ENCODE measurements around the gene CD27.

The CD27 gene

DNA sequence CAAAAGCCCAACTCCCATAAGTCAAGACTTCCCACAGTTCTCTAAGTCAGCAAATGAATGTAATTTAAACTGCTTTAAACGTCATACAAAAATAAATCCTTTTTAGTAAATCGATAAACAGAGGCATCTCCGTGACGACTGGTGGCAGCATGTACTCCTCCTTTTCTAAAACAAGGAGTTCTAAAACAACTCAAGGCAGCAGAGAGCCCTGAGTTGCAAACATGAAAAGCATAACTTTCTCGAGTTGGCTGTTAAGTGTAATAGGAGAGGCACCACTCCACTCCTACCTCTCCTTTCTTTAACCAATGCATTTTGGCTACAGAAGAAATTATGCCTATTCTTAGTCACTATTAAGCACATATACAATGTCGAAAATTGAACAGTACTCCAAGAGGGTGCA lies 38.8 kb upstream of the CD27 start:
- no peak for TF ChIP-seq TOX (CRISPR knock-in tag; IDR thresholded peaks at IDR 0.05; ENCODE audit: borderline replicate concordance)
- no peak for TF ChIP-seq ZNF70 (CRISPR knock-in tag; IDR thresholded peaks at IDR 0.05)
- TF ChIP-seq, protein P1, sequence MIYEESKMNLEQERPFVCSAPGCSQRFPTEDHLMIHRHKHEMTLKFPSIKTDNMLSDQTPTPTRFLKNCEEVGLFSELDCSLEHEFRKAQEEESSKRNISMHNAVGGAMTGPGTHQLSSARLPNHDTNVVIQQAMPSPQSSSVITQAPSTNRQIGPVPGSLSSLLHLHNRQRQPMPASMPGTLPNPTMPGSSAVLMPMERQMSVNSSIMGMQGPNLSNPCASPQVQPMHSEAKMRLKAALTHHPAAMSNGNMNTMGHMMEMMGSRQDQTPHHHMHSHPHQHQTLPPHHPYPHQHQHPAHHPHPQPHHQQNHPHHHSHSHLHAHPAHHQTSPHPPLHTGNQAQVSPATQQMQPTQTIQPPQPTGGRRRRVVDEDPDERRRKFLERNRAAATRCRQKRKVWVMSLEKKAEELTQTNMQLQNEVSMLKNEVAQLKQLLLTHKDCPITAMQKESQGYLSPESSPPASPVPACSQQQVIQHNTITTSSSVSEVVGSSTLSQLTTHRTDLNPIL (CRISPR knock-in tag; IDR thresholded peaks at IDR 0.05; ENCODE audit: low read depth): no peak
- TF ChIP-seq RARB (CRISPR knock-in tag; IDR thresholded peaks at IDR 0.05): no peak
- TF ChIP-seq ARNTL (CRISPR knock-in tag; IDR thresholded peaks at IDR 0.05; ENCODE audit: borderline replicate concordance, low read depth): no peak
- no peak for TF ChIP-seq ESRRG (CRISPR knock-in tag; IDR thresholded peaks at IDR 0.05)
- no peak for TF ChIP-seq GLIS3 (CRISPR knock-in tag; IDR thresholded peaks at IDR 0.05)
- no peak for TF ChIP-seq PPARA (CRISPR knock-in tag; IDR thresholded peaks at IDR 0.05; ENCODE audit: borderline replicate concordance)
- TF ChIP-seq SNAI2 (CRISPR knock-in tag; IDR thresholded peaks at IDR 0.05): no peak
- no peak for TF ChIP-seq BACH2 (CRISPR knock-in tag; IDR thresholded peaks at IDR 0.05; ENCODE audit: borderline replicate concordance)
- TF ChIP-seq ZFP3 (CRISPR knock-in tag; IDR thresholded peaks at IDR 0.05): no peak
- no peak for TF ChIP-seq ZNF565 (CRISPR knock-in tag; conservative IDR thresholded peaks at IDR 0.05; ENCODE audit: low read depth)
- TF ChIP-seq, protein P2, sequence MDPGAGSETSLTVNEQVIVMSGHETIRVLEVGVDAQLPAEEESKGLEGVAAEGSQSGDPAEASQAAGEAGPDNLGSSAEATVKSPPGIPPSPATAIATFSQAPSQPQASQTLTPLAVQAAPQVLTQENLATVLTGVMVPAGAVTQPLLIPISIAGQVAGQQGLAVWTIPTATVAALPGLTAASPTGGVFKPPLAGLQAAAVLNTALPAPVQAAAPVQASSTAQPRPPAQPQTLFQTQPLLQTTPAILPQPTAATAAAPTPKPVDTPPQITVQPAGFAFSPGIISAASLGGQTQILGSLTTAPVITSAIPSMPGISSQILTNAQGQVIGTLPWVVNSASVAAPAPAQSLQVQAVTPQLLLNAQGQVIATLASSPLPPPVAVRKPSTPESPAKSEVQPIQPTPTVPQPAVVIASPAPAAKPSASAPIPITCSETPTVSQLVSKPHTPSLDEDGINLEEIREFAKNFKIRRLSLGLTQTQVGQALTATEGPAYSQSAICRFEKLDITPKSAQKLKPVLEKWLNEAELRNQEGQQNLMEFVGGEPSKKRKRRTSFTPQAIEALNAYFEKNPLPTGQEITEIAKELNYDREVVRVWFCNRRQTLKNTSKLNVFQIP (CRISPR knock-in tag; IDR thresholded peaks at IDR 0.05; ENCODE audit: borderline replicate concordance, low read depth): no peak
- TF ChIP-seq, protein P3, sequence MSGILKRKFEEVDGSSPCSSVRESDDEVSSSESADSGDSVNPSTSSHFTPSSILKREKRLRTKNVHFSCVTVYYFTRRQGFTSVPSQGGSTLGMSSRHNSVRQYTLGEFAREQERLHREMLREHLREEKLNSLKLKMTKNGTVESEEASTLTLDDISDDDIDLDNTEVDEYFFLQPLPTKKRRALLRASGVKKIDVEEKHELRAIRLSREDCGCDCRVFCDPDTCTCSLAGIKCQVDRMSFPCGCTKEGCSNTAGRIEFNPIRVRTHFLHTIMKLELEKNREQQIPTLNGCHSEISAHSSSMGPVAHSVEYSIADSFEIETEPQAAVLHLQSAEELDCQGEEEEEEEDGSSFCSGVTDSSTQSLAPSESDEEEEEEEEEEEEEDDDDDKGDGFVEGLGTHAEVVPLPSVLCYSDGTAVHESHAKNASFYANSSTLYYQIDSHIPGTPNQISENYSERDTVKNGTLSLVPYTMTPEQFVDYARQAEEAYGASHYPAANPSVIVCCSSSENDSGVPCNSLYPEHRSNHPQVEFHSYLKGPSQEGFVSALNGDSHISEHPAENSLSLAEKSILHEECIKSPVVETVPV (CRISPR knock-in tag; IDR thresholded peaks at IDR 0.05): no peak
- no peak for TF ChIP-seq TCF4 (CRISPR knock-in tag; IDR thresholded peaks at IDR 0.05; ENCODE audit: borderline replicate concordance)
- no peak for TF ChIP-seq ZC3H10 (CRISPR knock-in tag; IDR thresholded peaks at IDR 0.05)
- TF ChIP-seq, protein P4, sequence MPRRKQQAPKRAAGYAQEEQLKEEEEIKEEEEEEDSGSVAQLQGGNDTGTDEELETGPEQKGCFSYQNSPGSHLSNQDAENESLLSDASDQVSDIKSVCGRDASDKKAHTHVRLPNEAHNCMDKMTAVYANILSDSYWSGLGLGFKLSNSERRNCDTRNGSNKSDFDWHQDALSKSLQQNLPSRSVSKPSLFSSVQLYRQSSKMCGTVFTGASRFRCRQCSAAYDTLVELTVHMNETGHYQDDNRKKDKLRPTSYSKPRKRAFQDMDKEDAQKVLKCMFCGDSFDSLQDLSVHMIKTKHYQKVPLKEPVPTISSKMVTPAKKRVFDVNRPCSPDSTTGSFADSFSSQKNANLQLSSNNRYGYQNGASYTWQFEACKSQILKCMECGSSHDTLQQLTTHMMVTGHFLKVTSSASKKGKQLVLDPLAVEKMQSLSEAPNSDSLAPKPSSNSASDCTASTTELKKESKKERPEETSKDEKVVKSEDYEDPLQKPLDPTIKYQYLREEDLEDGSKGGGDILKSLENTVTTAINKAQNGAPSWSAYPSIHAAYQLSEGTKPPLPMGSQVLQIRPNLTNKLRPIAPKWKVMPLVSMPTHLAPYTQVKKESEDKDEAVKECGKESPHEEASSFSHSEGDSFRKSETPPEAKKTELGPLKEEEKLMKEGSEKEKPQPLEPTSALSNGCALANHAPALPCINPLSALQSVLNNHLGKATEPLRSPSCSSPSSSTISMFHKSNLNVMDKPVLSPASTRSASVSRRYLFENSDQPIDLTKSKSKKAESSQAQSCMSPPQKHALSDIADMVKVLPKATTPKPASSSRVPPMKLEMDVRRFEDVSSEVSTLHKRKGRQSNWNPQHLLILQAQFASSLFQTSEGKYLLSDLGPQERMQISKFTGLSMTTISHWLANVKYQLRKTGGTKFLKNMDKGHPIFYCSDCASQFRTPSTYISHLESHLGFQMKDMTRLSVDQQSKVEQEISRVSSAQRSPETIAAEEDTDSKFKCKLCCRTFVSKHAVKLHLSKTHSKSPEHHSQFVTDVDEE (CRISPR knock-in tag; IDR thresholded peaks at IDR 0.05): no peak
- no peak for TF ChIP-seq ISL1 (CRISPR knock-in tag; IDR thresholded peaks at IDR 0.05)
- no peak for ATAC-seq

DNA sequence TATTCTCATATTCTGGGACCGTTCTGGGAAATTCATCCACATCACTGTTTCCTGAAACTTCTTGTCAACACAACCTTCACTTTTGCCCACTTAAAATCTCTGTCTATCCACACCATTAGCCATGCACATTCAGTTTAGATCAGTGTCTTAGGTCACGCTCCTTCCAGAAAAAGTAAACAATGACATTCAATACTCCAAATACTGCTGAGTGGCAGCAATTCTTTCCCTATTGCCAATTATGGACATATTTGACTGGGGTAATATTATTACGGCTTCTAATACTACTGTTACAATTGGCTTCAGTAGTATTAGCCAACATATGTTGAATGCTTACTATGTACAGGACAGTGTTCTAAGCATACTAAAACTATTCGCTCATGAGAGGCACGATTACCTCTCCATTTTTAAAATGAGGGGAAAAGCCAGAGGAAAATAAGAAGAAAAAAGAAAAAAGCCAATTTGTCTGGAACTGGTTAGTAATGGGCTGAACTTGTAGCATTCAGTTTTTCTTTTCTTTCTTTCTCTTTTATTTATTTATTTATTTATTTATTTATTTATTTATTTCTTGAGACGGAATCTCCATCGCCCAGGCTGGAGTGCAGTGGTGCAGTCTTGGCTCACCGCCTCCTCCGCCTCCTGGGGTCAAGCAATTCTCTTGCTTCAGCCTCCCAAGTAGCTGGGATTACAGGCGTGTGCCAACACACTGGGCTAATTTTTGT lies 37.4 kb upstream of the CD27 start:
- no peak for ATAC-seq
- TF ChIP-seq OSR1 (CRISPR knock-in tag; IDR thresholded peaks at IDR 0.05) (no peak), ZC3H10 (CRISPR knock-in tag; IDR thresholded peaks at IDR 0.05) (no peak), ZNF70 (CRISPR knock-in tag; IDR thresholded peaks at IDR 0.05) (no peak), GLIS3 (CRISPR knock-in tag; IDR thresholded peaks at IDR 0.05) (no peak), BACH2 (CRISPR knock-in tag; IDR thresholded peaks at IDR 0.05; ENCODE audit: borderline replicate concordance) (no peak)
- TF ChIP-seq, protein P5, sequence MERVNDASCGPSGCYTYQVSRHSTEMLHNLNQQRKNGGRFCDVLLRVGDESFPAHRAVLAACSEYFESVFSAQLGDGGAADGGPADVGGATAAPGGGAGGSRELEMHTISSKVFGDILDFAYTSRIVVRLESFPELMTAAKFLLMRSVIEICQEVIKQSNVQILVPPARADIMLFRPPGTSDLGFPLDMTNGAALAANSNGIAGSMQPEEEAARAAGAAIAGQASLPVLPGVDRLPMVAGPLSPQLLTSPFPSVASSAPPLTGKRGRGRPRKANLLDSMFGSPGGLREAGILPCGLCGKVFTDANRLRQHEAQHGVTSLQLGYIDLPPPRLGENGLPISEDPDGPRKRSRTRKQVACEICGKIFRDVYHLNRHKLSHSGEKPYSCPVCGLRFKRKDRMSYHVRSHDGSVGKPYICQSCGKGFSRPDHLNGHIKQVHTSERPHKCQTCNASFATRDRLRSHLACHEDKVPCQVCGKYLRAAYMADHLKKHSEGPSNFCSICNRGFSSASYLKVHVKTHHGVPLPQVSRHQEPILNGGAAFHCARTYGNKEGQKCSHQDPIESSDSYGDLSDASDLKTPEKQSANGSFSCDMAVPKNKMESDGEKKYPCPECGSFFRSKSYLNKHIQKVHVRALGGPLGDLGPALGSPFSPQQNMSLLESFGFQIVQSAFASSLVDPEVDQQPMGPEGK (CRISPR knock-in tag; IDR thresholded peaks at IDR 0.05; ENCODE audit: borderline replicate concordance): no peak
- TF ChIP-seq, protein P3 (CRISPR knock-in tag; IDR thresholded peaks at IDR 0.05): no peak

Measured in SK-N-SH treated with all-trans-retinoic acid at 6 μM for 48 hours (cell line).